Measurements from ENCODE around the gene CHCHD3.
"Not testable (repeated sequence)": the region's sequence is repeated elsewhere in the genome, so short reads cannot be mapped to it uniquely, and the experiment has no call there.

GRCh38 chr7:132905136-132905535 lies 176.8 kb downstream of the CHCHD3 start:
- not testable (repeated sequence) for TF ChIP-seq CREB1 (CRISPR knock-in tag; IDR thresholded peaks at IDR 0.05); ZNF121 (CRISPR knock-in tag; IDR thresholded peaks at IDR 0.05); CTCF (IDR thresholded peaks at IDR 0.05)

All from WTC11 (cell line).